ENCODE data around the gene PARK7.
"Not testable (repeated sequence)": the region's sequence is repeated elsewhere in the genome, so short reads cannot be mapped to it uniquely, and the experiment has no call there.

Gene PARK7

DNA sequence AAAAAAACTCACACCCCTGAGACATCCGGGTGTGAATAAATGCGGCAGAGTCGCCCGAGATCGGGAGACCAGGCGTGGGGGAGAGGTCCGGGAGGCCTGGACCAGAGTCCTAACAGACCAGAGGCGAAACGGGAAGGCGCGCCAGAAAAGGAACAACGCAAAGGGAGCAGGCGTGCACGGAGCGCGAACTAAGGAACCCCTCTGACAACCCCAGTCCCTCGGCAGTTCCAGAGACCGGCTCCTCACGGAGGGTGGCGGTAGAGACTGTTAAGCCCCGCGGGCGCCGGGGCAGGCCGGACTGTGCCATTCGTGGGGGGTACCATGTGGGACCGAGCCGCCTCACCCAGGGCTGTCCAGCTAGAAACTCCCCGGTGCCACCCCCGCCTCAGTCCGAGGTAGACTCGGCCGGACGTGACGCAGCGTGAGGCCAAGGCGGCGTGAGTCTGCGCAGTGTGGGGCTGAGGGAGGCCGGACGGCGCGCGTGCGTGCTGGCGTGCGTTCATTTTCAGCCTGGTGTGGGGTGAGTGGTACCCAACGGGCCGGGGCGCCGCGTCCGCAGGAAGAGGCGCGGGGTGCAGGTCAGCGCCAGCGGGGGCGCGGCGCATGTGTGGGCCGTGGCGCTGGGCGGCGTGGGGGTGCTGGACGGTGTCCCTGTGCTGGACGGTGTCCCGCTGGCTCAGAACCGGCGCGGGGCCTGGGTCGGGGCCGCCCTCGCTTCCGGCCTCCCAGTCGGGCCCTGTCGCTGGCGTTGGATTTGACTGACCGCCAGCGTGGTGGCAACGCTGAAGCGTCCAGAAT is at the start of gene PARK7:
TSS of gene PARK7 (plus strand) at position 496 of the 798 bp plus-strand sequence. CDS start 1,075 bp downstream, outside the sequence.
- in situ Hi-C loops (cut with HindIII; ENCODE audit: low pct_ligation_motif_present, low pct_unique_long_range_greater_than_20kb, low sequenced_read_pairs): no loop called here
- peak; percentile 98 for DNase-seq

DNA sequence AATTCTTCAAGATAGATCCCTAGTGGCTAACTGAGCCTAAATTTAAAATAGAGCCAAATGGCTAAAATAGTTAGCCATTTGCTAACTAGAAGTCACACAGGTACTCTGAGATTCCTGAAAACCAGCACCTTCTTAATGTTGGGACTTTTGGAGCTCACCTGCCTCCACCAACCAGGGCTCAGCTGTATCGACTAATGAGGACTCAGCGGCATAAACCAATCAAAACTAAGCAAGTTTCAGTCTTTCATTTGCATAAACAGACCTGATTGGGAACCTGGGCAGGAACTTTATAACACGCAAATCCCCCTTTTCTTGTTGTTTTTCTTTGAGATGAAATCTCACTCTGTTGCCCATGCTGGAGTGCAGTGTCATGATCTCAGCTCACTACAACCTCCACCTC is 49.4 kb upstream of the PARK7 start:
- in situ Hi-C loops (cut with HindIII; ENCODE audit: low pct_ligation_motif_present, low pct_unique_long_range_greater_than_20kb, low sequenced_read_pairs): no loop called here

DNA sequence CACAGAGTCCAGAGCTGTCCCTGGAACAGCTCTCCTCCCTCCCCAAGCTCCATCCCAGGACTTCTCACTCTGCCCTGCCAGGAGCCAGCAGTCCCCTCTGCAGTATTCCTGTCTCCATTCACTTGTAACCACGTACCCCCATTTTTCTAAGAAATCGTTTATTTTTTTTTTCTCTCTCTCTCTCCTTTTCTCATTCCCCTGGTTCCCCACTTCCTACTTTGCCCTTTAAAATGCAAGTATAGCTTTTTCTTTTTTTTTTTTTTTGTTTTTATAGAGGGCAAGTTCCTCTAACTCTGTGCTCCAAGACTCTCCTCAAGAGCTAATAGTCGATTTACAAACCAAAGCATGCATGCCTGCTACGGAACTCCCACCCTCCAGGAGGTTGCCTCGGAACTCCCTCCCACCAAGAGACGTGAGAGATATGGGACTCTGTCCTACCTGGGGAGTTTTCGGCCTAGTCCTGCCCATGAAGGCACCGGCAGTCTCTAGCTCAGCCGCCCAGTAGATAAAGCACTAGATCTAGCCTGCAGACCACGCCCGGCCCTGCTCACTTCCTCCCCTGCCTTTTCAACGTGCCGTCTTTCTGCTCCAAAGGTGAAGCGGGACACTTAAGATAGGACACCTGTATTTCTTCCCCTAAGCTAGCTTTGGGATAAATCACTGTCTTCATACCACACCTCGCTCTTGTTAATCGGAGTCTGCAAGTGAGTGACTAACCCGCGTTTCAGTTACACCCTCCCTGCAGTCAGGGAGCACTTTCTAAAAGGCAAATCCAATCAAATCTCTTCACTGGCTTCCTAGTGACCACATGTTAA is 48.6 kb upstream of the PARK7 start:
- in situ Hi-C loops (cut with HindIII; ENCODE audit: low pct_ligation_motif_present, low pct_unique_long_range_greater_than_20kb, low sequenced_read_pairs): no loop called here
- no peak for DNase-seq

More for the DNA sequence above, 49.4 kb upstream of the PARK7 start:
- no peak for DNase-seq

DNA sequence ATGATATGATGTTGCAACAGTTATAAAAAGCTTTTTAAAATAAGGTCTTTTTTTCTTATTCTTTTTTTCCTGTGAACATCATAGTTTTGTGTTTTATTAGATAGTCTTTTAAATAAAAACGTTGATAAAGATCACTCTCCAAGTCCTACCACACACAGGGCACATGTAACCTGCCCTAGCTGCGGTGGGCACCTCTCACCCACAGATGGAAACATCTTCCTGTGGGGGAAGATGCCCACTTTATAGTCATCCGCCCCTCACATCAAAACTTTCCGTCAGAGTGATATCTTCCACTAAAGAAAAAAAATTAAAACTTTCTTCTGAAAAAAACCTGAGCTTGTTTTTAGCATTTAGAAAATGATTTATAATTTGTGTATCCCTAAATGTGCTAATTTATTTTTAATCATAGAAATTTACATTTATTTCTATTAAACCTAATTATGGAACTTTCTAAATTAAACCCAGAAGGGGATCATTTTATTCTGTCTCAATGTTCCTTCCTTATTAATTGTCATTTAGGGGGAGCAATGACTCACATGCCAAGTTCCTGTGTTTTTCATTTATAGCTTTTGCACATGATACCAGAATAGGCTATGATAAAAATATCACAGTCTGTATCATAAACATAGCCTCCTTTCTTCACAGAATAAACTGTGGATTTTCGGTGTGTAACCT is 45.5 kb upstream of the PARK7 start:
- no peak for DNase-seq
- in situ Hi-C loops (cut with HindIII; ENCODE audit: low pct_ligation_motif_present, low pct_unique_long_range_greater_than_20kb, low sequenced_read_pairs): no loop called here

DNA sequence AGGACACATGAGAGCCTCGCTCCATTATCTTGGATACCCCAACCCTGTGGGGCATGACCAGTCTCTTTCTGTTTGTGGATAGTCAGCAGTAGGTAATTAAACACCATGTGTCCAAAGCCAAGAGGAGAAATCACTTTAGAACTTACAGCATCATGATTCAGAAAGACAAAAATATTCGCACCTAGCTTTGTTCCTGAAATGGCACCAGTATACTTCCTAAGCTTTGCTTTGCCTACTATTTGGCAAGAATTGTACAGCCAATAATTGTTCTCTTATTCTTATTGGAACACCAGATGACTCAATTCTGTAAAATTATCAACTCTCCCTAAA is 45.0 kb upstream of the PARK7 start:
- DNase-seq: no peak
- in situ Hi-C loops (cut with HindIII; ENCODE audit: low pct_ligation_motif_present, low pct_unique_long_range_greater_than_20kb, low sequenced_read_pairs): no loop called here

DNA sequence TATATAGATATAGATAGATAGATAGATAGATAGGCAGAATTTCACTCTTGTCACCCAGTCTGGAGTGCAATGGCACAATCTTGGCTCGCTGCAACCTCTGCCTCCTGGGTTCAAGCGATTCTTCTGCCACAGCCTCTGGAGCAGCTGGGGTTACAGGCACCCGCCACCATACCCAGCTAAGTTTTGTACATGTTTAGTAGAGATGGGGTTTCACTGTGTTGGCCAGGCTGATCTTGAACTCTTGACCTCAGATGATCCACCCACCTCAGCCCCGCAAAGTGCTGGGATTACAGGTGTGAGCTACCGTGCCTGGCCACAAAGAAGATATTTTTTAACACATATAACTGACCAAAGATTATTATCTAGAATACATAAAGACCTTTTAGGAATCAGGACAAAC is 43.5 kb upstream of the PARK7 start:
- DNase-seq; in situ Hi-C loops (cut with HindIII; ENCODE audit: low pct_ligation_motif_present, low pct_unique_long_range_greater_than_20kb, low sequenced_read_pairs): not testable (repeated sequence)

DNA sequence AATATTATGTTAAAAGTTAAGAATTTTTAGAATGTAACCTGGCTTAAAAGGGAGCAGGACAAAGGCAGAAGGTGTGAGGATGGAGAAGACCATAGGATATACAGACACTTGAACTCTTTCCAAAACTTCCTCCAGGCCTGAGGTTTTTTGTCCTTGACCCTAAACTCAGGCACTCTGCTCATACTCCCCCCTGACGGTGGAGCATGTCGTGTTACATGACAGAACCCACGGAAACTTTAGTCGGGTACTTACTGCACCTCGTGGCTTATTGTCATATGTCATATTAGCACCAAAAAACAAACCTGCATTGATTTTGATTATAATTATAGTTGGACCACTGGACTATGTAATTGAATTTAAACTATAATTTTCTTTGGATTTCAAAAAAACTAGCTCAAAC is 41.6 kb upstream of the PARK7 start:
- in situ Hi-C loops (cut with HindIII; ENCODE audit: low pct_ligation_motif_present, low pct_unique_long_range_greater_than_20kb, low sequenced_read_pairs): no loop called here
- DNase-seq: no peak

DNA sequence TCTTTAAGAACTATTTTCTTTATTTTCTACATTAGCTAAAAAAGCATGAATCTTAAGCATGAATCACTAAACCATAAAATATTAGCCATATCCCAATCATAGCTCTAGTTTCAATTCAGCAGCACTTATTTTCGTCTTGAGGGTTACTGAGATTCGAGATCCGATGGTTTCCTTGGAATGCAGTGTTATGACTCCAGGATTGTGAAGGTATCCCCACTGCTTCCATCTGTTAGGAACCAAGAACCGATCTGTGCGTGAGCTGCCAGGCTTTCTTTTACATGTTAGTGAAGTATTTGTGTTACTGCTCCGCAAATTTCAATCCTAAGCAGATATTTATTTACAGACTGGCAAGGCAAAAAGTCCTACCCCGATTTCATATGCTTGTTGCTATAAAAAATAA is 39.7 kb upstream of the PARK7 start:
- DNase-seq: no peak
- in situ Hi-C loops (cut with HindIII; ENCODE audit: low pct_ligation_motif_present, low pct_unique_long_range_greater_than_20kb, low sequenced_read_pairs): no loop called here

DNA sequence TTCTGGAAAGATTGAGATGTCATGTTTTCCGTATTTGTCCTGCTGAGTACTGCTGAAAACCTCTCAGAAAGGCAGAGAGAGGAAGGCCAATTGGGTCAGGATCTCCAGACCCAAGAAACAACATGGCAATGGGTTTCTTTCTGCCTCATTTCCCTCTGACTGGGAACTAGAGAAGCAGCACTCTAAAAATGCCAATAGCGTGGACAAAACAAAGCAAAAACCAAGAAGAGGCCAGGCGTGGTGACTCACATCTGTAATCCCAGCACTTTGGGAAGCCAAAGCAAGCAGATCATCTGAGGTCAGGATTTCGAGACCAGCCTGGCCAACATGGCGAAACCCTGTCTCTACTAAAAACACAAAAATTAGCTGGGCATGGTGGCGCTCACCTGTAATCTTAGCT is 39.2 kb upstream of the PARK7 start:
- no peak for DNase-seq
- in situ Hi-C loops (cut with HindIII; ENCODE audit: low pct_ligation_motif_present, low pct_unique_long_range_greater_than_20kb, low sequenced_read_pairs): no loop called here

DNA sequence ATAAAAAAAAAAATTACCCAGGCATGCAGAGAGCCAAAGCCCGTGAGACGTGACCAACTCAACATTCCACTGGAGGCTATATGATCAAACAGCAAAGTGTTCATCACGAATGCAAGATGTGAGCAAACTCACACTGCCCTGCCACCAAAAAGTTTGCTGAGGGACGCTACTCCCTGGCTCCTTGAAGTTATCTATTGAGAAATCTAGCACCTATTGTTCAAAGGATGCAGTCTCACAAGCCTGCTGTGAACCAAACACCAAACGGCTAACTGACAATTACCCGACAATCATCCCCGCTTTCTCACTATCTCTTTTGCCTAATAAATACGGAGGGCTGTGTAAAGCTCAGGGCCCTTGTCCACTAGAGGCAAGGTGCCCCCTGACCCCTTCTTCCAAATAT is 34.5 kb upstream of the PARK7 start:
- in situ Hi-C loops (cut with HindIII; ENCODE audit: low pct_ligation_motif_present, low pct_unique_long_range_greater_than_20kb, low sequenced_read_pairs); DNase-seq: not testable (repeated sequence)

DNA sequence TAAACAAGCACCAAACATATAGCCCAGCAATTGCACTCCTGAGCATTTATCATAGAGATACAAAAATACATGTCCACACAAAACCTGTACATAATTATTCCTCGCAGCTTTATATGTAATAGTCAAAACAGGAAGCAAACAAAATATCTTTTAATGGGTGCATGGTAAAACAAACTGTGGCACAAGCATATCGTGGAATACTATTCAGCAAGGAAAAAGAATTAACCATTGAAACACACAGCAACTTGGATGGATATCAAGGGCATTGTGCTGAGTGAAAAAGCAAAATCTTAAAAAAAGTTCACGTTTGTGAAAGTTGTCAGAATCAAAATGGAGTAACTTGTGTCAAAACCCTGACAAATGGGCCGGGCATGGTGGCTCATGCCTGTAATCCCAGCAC is 33.3 kb upstream of the PARK7 start:
- in situ Hi-C loops (cut with HindIII; ENCODE audit: low pct_ligation_motif_present, low pct_unique_long_range_greater_than_20kb, low sequenced_read_pairs): no loop called here
- DNase-seq: no peak

DNA sequence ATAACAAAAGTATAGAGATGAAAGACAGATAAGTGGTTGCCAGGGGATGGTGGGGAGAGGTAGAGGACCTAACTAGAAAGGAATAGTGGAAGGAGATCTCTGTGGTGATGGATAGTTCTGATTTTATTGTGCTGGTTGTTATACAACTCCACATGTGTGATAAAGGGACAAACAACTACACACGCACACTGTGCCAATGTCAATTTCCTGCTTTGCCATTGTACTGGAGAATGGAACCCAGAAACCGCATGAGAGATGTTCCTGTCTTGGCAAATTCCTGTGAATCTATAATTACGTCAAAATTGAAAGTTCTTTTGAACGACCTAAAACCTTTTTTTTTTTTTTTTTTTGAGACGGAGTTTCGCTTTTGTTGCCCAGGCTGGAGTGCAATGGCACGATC is 31.9 kb upstream of the PARK7 start:
- no peak for DNase-seq
- in situ Hi-C loops (cut with HindIII; ENCODE audit: low pct_ligation_motif_present, low pct_unique_long_range_greater_than_20kb, low sequenced_read_pairs): no loop called here

DNA sequence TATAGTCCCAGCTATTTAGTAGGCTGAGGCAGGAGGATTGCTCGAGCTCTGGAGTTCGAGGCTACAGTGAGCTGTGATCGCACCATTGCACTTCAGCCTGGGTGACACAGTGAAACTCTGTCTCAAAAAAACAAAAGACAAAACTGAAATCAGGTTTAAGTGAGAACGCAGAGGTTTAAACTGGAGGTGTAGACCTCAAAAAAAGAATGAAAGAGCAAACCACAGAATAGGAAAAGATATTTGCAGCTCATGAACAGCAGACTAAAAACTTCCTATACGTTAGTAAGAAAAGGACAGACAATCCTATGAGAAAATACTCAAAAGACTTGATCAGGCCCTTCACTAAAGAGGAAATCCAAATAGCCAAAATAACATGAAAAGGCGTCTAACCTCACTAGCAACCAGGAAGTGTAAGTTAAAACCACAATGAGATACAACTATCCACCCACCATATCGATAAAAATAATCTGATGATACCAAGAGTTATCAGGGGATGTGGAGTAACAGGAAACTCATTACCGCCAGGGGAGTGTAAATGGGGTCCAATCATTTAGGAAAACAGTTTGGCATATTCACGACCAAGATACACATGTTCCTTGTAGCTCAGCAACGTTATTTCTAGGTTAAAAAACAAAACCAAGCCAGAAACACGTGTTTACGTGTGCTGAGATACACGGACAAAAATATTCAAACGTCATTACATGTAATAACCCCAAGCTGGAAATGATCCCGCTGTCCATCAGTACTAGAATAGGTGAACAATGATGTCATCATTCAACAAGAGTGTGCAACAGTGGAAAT is 30.7 kb upstream of the PARK7 start:
- in situ Hi-C loops (cut with HindIII; ENCODE audit: low pct_ligation_motif_present, low pct_unique_long_range_greater_than_20kb, low sequenced_read_pairs): no loop called here
- no peak for DNase-seq

DNA sequence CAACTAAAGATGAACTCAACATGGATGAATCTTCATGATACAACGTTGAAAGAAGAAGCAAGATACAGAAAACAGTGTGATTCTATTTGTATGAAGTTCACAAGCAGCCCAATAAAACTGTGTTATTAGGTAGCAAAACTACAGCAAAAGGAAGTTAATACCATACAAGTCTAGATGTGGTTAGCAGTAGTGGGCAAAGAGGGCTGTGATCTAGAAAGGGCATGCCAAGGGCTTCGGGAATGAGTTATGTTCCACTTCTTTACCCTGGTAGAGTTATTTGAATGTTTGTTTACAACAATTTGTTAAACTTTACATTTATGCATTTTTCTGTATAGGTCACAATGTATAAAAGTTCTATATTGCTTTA is 30.1 kb upstream of the PARK7 start:
- no peak for DNase-seq
- in situ Hi-C loops (cut with HindIII; ENCODE audit: low pct_ligation_motif_present, low pct_unique_long_range_greater_than_20kb, low sequenced_read_pairs): no loop called here

DNA sequence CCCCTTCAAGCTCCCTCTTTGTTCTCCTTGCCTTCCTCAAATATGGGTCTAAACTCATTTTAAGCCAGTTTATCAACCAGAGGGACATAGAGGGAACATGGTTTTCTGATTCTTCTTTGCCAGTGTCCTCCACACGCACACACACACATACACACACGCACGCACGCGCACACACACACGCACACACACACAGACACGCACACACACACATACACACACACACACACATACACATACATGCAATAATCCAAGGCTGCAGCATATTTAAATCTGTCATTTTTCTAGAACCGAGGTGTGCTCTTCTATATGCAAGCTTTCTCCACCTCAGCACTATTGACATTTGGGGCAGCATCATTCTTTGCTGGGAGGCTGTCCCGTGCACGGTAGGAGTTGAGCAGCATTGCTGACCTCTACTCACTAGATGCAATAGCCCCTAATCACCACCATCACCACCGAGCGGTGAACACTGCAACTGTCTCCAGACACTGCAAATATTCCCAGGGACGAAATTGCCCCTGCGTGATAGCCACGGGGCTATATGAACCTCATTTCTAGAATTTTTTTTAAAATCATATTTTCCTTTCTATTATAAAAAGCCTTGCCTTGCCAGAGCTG is 28.9 kb upstream of the PARK7 start:
- in situ Hi-C loops (cut with HindIII; ENCODE audit: low pct_ligation_motif_present, low pct_unique_long_range_greater_than_20kb, low sequenced_read_pairs): no loop called here
- DNase-seq: no peak

DNA sequence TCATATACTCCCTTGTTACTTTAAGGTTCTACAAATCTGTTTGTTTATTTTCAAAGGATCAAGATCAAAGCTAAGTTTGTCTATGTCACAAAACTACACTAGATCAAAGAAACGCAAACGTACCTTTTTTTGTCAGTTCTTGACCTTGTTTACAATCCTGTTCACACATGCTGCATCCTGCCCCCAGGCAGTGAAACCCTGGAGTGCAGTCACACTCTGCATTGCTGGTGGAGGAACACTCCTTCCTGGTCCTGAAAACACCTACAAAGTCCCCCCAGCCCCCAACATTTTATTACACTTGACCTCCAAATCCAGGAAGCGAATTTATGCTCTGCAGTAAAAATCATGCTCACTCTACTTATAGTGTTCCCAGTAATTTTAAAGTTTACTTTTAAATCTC is 23.4 kb upstream of the PARK7 start:
- in situ Hi-C loops (cut with HindIII; ENCODE audit: low pct_ligation_motif_present, low pct_unique_long_range_greater_than_20kb, low sequenced_read_pairs): no loop called here
- DNase-seq: no peak

DNA sequence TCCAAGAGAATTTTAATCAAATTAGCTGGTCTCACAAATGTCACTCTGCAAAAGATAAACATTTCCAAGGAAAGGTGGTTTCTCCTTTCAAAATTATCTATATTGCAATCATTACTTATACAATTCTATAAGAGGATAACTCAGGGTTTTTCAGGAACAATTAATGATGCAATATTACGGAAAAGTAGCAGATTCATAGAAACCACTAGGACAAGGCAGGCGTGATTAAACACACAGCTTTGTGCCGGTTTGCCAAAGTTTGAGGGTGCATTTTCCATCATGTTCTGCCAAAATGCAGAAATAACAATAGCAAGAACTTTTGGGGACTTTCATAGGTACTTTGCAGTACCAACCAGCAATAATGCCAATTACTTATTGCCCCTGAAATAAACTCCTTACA is 21.5 kb upstream of the PARK7 start:
- in situ Hi-C loops (cut with HindIII; ENCODE audit: low pct_ligation_motif_present, low pct_unique_long_range_greater_than_20kb, low sequenced_read_pairs): no loop called here
- no peak for DNase-seq

DNA sequence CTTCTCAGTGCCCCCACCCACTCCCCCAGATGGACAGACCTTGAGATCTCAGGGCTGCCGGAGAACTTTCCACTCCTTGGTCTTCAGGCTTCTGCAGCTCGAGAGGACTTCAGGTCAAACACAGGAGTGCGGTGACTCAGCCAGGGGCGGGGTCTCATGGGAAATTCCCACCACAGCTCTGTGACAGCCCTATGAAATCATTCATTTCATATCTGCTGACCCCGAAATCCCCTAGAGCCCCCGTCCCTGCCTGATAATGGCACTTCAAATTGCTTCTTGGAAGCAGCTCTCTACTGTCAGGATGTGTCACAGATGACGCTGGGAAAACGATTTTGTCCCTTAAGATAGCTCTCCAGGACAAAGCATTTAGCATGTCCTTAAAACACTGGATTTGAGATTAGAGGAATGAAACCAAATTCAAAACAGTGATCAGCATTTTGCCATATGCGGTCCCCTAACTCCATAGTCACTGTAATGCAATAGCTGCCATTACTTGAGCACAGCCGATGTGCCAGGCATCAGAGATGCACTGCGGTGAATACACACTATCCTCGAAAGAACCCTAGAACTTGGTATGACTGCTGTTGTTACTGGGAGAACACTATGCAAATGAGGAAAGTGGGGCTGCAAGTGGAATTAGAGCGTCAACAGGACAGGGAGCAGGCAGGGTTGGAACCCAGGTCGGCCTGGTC is 20.6 kb upstream of the PARK7 start, which contains the start of gene TNFRSF9:
TSS of gene TNFRSF9 (minus strand) at position 95 of the 692 bp plus-strand sequence. CDS start 845 bp downstream, outside the sequence.
- in situ Hi-C loops (cut with HindIII; ENCODE audit: low pct_ligation_motif_present, low pct_unique_long_range_greater_than_20kb, low sequenced_read_pairs): no loop called here
- DNase-seq: peak; percentile 59
